A673 (cell line): Measurements from ENCODE around the gene SRSF8.

Source experiments
- CTCF ChIP-seq: fragments of 300-800, 200-600 bp; sonication (generic); conservative IDR thresholded peaks from 2 replicates; pipeline ENCODE4 v1.5.1; 2017; ENCODE audit warnings: low read depth, mild to moderate bottlenecking, antibody characterized with exemption, low read length, moderate library complexity, mixed read lengths
- EZH2 ChIP-seq: fragments of 200-600 bp; sonication (generic); IDR thresholded peaks from 2 replicates; pipeline ENCODE4 v1.6.1; 2017; ENCODE audit warnings: borderline replicate concordance, low read depth, mild to moderate bottlenecking, mixed read lengths, antibody characterized with exemption, low read length; ENCODE audit not compliant: poor library complexity, severe bottlenecking

GRCh38 chr11:95076981-95077380 is 10.3 kb downstream of the SRSF8 start:
- no peak for TF ChIP-seq CTCF
- no peak for TF ChIP-seq EZH2
